Placental epithelial cell (primary cell): ENCODE data around the gene ULBP3. TPM values are rescaled to one million over a fixed set of nuclear protein-coding genes. Genes with fewer than 3 reads are reported as not detected.

Experiments
- total RNA-seq: library from RNA; depleted of rRNA; stranded (reverse); fragments of >200 nt; gene quantifications from 2 replicates; pipeline ENCODE4 v1.2.3, GENCODE V29; 2012

ULBP3 gene
- 3.5 and 9.7 TPM in 2 replicates for total RNA-seq

GRCh38 chr6:150068720-150069648, at the start of gene ULBP3:
TSS of gene ULBP3 (minus strand) at chr6:150069121. CDS start at chr6:150069066, 55 bp downstream.

DNA sequence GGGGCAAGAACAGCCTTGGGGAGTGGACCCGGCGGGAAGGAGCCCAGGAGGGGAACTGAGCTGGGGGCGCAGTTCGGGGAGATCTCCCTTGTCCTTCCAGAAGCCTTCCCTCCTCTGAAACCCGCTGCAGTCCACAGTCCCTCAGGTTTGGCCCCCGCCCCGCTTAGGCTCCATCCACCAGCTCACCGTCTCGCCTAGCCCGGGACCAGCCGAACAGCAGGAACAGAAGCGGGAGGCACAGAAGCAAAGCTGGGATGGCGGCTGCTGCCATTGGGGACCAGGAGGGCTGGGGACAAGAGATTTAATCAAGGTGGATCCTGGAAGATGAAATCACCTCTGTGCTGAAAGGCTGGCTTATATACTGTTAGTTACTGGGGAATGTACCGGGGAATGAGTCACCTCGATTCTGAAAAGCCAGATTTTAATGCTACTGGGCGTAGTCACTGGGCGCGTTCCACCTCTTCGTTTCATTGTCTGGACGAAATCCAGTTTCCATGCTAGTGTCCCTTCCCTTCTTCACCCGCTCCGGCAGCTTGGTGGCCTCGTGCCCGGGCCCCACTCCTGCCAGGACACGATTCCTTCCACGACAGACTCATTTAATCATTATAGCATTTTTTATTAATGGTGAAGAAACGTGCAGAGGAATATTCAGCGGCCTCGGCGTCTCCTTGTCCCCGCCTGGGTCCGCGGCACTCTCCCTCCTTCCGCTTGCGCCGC, 43.6 kb downstream of the ULBP3 start, which contains the start of gene RAET1L:
Gene RAET1L (minus strand): TSS at position 332 of the 717 bp plus-strand sequence. CDS start 61 bp downstream, at position 271.

Other genes with a start within 250 kb of the ULBP3 start
- gene LRP11, start 204.8 kb downstream of the ULBP3 start, total RNA-seq = 84.8 and 110 TPM in 2 replicates
- gene RAET1E, start 171.0 kb downstream of the ULBP3 start, total RNA-seq = not detected in 2 replicates
- gene RAET1G, start 146.0 kb downstream of the ULBP3 start, total RNA-seq = 0.43 and 0.79 TPM in 2 replicates
- gene ULBP2, start 127.1 kb downstream of the ULBP3 start, total RNA-seq = 1.6 and 5.1 TPM in 2 replicates
- under 0.01 and 0.65 TPM in 2 replicates for gene ULBP1, start 105.2 kb downstream of the ULBP3 start, total RNA-seq
- 0.22 TPM in 1 of 2 replicates, not detected in the other for gene RAET1L, start 43.6 kb downstream of the ULBP3 start, total RNA-seq
- gene PPP1R14C, start 73.9 kb upstream of the ULBP3 start, total RNA-seq = 4.7 and 14.5 TPM in 2 replicates